D721Med (cell line): ENCODE results near the gene SAE1.
A peak's percentile ranks its signal among the peaks of the same experiment; 100 is the strongest.

Experiments used
- DNase-seq: peaks from one replicate; pipeline ENCODE4 v3.0.0; 2011; ENCODE audit warnings: low spot score; ENCODE audit not compliant: insufficient read length
- FAIRE-seq: peaks from 2 replicates; lab custom pipeline; 2011; peaks lifted over from hg19 to GRCh38; lab: Jason Lieb, UNC
- TF ChIP-seq, protein P1 (sequence below): IDR thresholded peaks from 2 replicates; pipeline ENCODE4 v1.5.1; 2012; ENCODE audit warnings: mild to moderate bottlenecking, control low read depth; ENCODE audit not compliant: insufficient read depth; ENCODE audit errors: missing control alignments

Gene SAE1

DNA sequence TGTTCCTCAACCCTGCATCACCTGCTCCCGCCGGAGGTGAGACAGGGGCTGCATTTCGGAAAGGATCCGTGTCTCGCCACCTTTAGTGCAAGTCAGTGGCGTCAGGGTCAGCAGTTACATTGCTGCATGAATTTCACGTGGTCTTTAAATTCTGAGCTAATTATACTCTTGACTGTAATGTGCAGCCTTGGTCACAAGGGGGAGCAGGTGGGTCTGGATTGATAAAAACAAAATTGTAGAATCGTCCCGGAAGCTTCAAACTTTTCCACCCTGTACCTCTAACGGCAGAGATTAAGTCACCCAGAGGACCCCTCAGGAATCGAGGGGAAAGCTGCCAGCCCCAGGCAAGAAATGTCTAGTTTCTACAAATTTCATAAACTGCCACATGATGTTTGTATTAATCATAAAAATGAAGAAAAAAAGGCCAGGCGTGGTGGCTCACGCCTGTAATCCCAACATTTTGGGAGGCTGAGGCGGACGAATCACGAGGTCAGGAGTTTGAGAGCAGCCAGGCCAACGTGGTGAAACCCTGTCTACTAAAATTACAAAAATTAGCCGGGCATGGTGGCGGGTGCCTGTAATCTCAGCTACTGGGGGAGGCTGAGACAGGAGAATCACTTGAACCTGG, 80.2 kb downstream of the SAE1 start:
- no peak for FAIRE-seq
- peak; percentile 55 for DNase-seq
- TF ChIP-seq, protein P1, sequence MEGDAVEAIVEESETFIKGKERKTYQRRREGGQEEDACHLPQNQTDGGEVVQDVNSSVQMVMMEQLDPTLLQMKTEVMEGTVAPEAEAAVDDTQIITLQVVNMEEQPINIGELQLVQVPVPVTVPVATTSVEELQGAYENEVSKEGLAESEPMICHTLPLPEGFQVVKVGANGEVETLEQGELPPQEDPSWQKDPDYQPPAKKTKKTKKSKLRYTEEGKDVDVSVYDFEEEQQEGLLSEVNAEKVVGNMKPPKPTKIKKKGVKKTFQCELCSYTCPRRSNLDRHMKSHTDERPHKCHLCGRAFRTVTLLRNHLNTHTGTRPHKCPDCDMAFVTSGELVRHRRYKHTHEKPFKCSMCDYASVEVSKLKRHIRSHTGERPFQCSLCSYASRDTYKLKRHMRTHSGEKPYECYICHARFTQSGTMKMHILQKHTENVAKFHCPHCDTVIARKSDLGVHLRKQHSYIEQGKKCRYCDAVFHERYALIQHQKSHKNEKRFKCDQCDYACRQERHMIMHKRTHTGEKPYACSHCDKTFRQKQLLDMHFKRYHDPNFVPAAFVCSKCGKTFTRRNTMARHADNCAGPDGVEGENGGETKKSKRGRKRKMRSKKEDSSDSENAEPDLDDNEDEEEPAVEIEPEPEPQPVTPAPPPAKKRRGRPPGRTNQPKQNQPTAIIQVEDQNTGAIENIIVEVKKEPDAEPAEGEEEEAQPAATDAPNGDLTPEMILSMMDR, result peak; percentile 88

DNA sequence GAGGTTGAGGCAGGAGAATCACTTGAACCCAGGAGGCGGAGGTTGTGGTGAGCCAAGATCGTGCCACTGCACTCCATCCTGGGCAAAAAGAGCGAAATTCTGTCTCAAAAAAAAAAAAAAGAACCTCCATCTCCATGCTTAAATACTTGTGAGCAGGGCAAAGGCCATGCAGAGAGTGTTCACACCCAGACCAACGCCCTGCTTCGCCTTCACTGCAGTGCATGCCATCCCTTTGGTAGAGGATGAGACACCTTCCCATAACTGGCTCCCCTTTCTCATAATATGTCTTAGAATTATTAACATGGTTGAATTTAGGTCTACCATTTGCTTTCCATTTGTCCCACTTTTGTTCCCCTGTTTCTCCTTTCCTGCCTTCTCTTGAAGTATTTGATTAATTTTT, 84.9 kb downstream of the SAE1 start:
- no peak for DNase-seq
- TF ChIP-seq, protein P1, result no peak
- no peak for FAIRE-seq

DNA sequence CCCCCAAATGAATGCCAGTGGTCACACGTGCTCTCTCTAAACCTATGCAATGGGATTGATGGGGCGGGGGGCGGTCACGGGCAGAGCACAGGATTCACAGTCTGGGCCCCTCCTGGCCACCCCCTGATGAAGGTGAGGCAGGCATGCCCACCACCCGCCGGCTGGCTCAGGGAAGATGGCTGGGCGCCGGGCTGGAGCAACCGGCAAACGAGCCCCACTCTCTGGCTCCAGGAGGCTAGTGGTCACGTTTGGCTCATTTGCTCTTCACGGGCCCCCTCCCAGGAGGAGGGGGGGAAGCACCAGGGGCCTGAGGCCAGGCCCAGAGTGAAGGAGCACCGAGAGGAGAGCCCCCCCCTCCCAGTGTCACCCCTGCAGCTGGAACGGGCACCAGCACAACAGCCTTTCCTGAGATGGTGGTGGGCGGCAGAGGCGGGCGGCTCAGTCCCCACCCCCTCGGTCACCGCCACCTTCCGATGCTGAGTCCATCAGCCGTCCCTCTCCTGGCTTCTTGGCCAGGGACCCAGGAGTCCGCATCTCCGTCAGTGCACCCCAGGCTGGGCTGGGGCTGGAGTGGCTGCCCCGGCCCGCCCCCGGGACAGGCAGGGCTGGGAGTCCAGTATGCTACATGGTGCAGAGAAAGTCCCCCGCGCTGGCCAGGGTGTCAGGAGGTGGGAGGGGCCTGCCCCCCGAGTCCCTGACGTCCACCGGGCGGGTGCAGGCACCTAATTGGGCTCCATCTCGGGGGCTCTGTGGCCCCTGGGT, 90.6 kb downstream of the SAE1 start:
- TF ChIP-seq, protein P1, result no peak
- FAIRE-seq, result no peak
- DNase-seq, result no peak

DNA sequence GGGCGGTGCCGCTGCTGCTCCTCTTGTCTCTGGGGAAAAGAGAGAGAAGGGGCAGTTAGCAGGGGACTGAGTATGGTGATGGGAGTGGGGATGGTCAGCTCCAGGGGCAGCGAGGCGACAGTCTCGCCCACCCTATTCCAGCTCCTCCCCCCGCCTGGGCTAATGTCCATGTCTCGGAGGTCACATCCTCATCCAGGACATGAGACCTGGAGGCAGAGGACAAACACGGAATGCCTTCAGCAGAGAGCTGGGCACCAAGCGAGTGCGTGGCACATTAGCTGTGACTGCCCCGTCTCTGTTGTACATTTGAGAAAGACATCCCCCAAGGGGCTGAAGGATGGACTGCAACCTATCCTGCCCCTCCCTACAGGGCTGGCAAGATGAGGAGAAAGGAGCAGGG, 91.3 kb downstream of the SAE1 start:
- FAIRE-seq (no peak), DNase-seq (no peak)
- TF ChIP-seq, protein P1, result no peak

DNA sequence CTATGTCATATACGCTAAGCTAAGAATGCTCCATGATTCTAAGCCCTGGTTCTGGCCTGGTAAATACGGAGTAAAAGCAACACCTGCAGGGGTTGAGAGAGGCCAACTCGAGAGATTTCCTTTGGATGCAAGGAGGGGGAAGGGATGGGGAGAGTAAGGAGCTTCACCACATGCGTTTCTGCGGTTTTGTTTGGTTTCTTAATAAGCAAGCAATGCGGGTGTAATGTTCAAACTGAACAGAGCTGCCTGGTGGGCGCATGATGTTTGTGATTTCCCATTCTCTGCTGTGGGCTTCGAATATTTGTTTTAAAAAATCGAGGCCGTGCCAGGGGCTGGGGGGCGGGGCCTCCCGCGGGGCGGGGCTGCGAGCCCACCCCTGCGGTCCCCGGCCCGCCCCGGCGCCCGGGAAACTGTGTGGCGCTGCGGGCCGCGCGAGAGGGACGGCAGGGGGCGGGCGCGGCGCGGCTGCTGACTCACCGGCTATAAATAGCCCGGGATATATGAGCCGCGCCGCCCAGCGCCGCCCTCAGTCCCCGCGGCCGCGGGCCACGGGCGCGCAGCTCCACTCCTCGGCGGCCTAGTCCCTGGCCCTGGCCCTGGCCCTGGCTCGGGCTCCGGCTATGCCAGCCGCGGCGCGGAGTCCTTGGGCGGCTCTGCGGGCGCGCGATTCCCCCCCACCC, 95.3 kb downstream of the SAE1 start:
- FAIRE-seq (no peak), DNase-seq (peak; percentile 95)
- TF ChIP-seq, protein P1, result peak; percentile 4

DNA sequence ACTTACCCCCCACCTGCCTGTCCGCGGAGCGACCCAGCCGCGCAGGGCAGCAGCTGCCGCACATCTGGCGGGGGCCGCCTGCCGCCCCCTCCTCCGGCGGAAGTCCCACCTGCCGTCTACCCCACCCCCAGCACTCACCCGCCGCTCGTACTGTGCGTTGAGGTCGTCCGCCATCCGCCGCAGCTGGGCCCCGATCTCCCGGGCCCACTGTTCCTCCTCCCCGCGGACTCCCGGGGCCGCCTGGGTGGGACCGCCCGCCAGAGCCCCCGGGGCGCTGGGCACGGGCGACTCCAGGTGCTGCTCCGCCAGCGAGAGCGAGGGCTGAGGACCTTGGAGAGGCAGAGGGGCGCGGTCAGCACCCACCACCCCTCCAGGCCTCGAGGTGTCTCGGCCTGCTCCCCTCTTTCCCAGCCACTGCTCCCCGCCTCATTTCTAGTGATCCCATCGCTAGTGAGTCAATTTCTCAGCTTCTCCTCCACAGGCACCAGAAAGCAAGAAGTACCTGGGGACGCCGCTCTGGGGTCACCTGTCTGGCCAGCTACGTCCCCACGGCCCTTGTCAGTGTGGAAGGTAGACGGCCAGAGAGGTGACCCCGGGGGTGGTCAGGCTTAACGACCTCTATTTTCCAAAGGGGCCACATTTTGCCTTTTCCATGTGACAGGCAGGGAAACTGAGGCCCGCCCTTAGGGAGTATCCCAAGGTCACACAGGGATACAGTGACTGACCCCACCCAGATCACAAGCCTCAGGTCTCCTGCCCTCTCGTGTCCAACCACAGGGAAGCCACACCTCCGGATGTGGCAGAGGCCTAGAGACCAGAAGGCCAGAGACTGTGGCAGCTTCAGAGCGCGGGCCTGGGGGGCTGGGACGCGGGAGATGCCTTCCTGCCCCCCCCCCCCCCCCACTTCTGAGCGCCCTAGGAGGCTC, 96.1 kb downstream of the SAE1 start:
- TF ChIP-seq, protein P1, result no peak
- DNase-seq (no peak), FAIRE-seq (no peak)
